PC-9 (cell line): ENCODE data around the gene COG5.

Experiments
- EZH2 ChIP-seq: fragments of 200-600 bp; sonication (generic); IDR thresholded peaks from 2 replicates; pipeline ENCODE4 v1.8.0; 2017; ENCODE audit warnings: antibody characterized with exemption, low read depth
- TF ChIP-seq, protein P1 (sequence below): fragments of 200-600 bp; sonication (generic); conservative IDR thresholded peaks from 2 replicates; pipeline ENCODE4 v1.6.1; 2017; ENCODE audit warnings: mixed run types, antibody characterized with exemption, mild to moderate bottlenecking, moderate library complexity

DNA sequence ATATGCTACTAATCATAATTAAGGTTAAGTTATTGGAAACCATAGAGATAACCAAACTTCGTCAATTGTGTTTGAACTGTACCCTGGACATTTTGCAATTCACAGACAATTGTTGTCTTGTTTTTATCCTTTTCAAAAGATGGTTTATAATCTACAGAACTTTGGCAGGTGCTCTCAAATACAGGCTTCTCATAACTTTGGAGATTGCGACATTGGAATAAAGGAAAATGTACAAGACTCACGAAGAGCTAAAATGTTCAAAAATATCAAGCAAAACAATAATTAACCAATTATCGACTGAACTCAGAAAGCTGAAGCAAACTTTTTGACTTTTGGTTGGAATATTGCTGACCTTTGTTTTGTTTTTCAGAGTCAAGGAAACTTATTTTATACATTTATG, 182.3 kb downstream of the COG5 start:
- no peak for TF ChIP-seq EZH2
- TF ChIP-seq, protein P1, sequence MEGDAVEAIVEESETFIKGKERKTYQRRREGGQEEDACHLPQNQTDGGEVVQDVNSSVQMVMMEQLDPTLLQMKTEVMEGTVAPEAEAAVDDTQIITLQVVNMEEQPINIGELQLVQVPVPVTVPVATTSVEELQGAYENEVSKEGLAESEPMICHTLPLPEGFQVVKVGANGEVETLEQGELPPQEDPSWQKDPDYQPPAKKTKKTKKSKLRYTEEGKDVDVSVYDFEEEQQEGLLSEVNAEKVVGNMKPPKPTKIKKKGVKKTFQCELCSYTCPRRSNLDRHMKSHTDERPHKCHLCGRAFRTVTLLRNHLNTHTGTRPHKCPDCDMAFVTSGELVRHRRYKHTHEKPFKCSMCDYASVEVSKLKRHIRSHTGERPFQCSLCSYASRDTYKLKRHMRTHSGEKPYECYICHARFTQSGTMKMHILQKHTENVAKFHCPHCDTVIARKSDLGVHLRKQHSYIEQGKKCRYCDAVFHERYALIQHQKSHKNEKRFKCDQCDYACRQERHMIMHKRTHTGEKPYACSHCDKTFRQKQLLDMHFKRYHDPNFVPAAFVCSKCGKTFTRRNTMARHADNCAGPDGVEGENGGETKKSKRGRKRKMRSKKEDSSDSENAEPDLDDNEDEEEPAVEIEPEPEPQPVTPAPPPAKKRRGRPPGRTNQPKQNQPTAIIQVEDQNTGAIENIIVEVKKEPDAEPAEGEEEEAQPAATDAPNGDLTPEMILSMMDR: no peak
